Thyroid gland (tissue), 4 donors: Measurements from ENCODE around the gene WDR90. TPM values are rescaled to one million over a fixed set of nuclear protein-coding genes. Genes with fewer than 3 reads are reported as not detected.

Experiments
- DNase-seq, 2 donors: peaks; one replicate each; pipeline ENCODE4 v3.0.0-alpha.2; 2019
- H3K27ac ChIP-seq, 3 donors: fragments of 200-600 bp; sonication (generic); 1 replicate in 2 of 3; 2 replicates in 1 of 3; pipeline ENCODE4 v1.5.1; 2016 to 2019; ENCODE audit warnings: mild to moderate bottlenecking in 1 of 3, moderate library complexity in 1 of 3
- H3K27me3 ChIP-seq: fragments of 200-600 bp; sonication (generic); one replicate; pipeline ENCODE4 v1.5.1; 2019
- H3K36me3 ChIP-seq, 2 donors: fragments of 200-600 bp; sonication (generic); one replicate each; pipeline ENCODE4 v1.5.1; 2016 to 2019
- H3K4me1 ChIP-seq, 2 donors: fragments of 200-600 bp; sonication (generic); one replicate each; pipeline ENCODE4 v1.5.1; 2017 to 2019
- H3K4me3 ChIP-seq, 3 donors: fragments of 200-600 bp; sonication (generic); replicated peaks in 1 of 3; 1 replicate in 2 of 3; 2 replicates in 1 of 3; pipeline ENCODE4 v1.5.1; 2016; ENCODE audit warnings: mild to moderate bottlenecking in 1 of 3
- H3K9me3 ChIP-seq: fragments of 200-600 bp; sonication (generic); one replicate; pipeline ENCODE4 v1.5.1; 2017
- CTCF ChIP-seq, 6 experiments: fragments of 200-600 bp in 3 of 6; fragments of 450-650 bp in 3 of 6; sonication (generic) in 3 of 6; IDR thresholded peaks; one replicate each; pipeline ENCODE4 v1.5.1; 2016 to 2019; ENCODE audit warnings: antibody characterized with exemption in 6 of 6, mild to moderate bottlenecking in 2 of 6, inconsistent platforms in 1 of 6, moderate library complexity in 1 of 6
- POLR2A ChIP-seq, 2 donors: fragments of 450-650 bp; IDR thresholded peaks; one replicate each; pipeline ENCODE4 v1.6.1; 2017; ENCODE audit warnings: antibody characterized with exemption in 2 of 2, mild to moderate bottlenecking in 2 of 2, moderate library complexity in 1 of 2
- WGBS, 2 donors: methylation state at CpG; one replicate each; pipeline ENCODE4 v1.1.5; 2017; 5-methylcytosine and 5-hydroxymethylcytosine counted together
- intact Hi-C: fragments of 100-400 bp; cut with DNase I; formaldehyde crosslinking; loops from one replicate; pipeline ENCODE4 v1.15.1; 2023
- total RNA-seq, 4 donors: library from RNA; depleted of rRNA; stranded (reverse); fragments of >200 nt; gene quantifications; one replicate each; pipeline ENCODE4 v1.2.3, GENCODE V29; 2016

Gene WDR90
- total RNA-seq, 4 donors from 2014 or later, result 23.6 to 56.0 (median 34.3) TPM

GRCh38 chr16:693364-693763 is 44.2 kb downstream of the WDR90 start:
- no peak for DNase-seq
- intact Hi-C loops, result no loop called here
- WGBS, 2 donors, result 67% methylated on average over 13 of the region's 22 CpGs; no CpG with 5 or more reads in 1 of the 2 donors
- Histone ChIP-seq H3K27ac (no peak overlapping the region), H3K27me3 (no peaks in the 10 kb centered on the region), H3K4me3 (no peak overlapping the region), H3K4me1 (peaks cover 28 to 41% of the 10 kb centered on the region in 2 donors), H3K9me3 (no peaks in the 10 kb centered on the region), H3K36me3 (no peaks in the 10 kb centered on the region)
- TF ChIP-seq POLR2A (IDR thresholded peaks at IDR 0.05) (no peak), CTCF (IDR thresholded peaks at IDR 0.05) (no peak)

GRCh38 chr16:693766-694165 is 44.6 kb downstream of the WDR90 start:
- TF ChIP-seq POLR2A (IDR thresholded peaks at IDR 0.05) (no peak), CTCF (IDR thresholded peaks at IDR 0.05) (no peak)

GRCh38 chr16:694187-694862 is 45.2 kb downstream of the WDR90 start:
- no peak overlapping the region for H3K27ac ChIP-seq
- 0 to 9% methylated on average over 3 to 29 of the region's 64 CpGs for WGBS, 2 donors
- no peaks in the 10 kb centered on the region for H3K9me3 ChIP-seq
- H3K36me3 ChIP-seq, result no peaks in the 10 kb centered on the region
- H3K4me3 ChIP-seq, result peak overlapping the region in 1 of 3 donors; percentile 32
- no peaks in the 10 kb centered on the region for H3K27me3 ChIP-seq
- intact Hi-C loops, result no loop called here
- DNase-seq, result no peak
- TF ChIP-seq CTCF (IDR thresholded peaks at IDR 0.05) (no peak), POLR2A (IDR thresholded peaks at IDR 0.05) (no peak)
- H3K4me1 ChIP-seq, result peaks cover 27 to 34% of the 10 kb centered on the region in 2 donors

More at GRCh38 chr16:693766-694165, 44.6 kb downstream of the WDR90 start:
- no peak overlapping the region for H3K27ac ChIP-seq
- no peaks in the 10 kb centered on the region for H3K36me3 ChIP-seq
- H3K9me3 ChIP-seq, result no peaks in the 10 kb centered on the region
- H3K4me1 ChIP-seq, result peaks cover 28 to 40% of the 10 kb centered on the region in 2 donors
- 45% methylated on average over 16 of the region's 37 CpGs; no CpG with 5 or more reads in 1 of the 2 donors for WGBS, 2 donors
- no peak for DNase-seq
- intact Hi-C loops, result no loop called here
- H3K27me3 ChIP-seq, result no peaks in the 10 kb centered on the region
- no peak overlapping the region for H3K4me3 ChIP-seq

GRCh38 chr16:694863-695354 is 45.7 kb downstream of the WDR90 start:
- TF ChIP-seq POLR2A (IDR thresholded peaks at IDR 0.05), result no peak
- TF ChIP-seq CTCF (IDR thresholded peaks at IDR 0.05), result no peak
- H3K4me1 ChIP-seq, result peaks cover 21 to 29% of the 10 kb centered on the region in 2 donors
- DNase-seq, result no peak
- WGBS, 2 donors, result 0 to 3% methylated on average over 4 to 14 of the region's 37 CpGs
- H3K9me3 ChIP-seq, result no peaks in the 10 kb centered on the region
- H3K4me3 ChIP-seq, result peak overlapping the region in 1 of 3 donors; percentile 32
- H3K27ac ChIP-seq, result no peak overlapping the region
- no peaks in the 10 kb centered on the region for H3K27me3 ChIP-seq
- H3K36me3 ChIP-seq, result no peaks in the 10 kb centered on the region
- intact Hi-C loops, result no loop called here

GRCh38 chr16:695355-696089 is 46.4 kb downstream of the WDR90 start:
- peak in 1 of 2 donors; percentile 31 for TF ChIP-seq POLR2A (IDR thresholded peaks at IDR 0.05)
- no peak for TF ChIP-seq CTCF (IDR thresholded peaks at IDR 0.05)
- Histone ChIP-seq H3K36me3 (no peaks in the 10 kb centered on the region), H3K27ac (peak overlapping the region in 1 of 3 donors; percentile 68), H3K4me1 (peaks cover 17 to 27% of the 10 kb centered on the region in 2 donors), H3K4me3 (peak overlapping the region in 1 of 3 donors; percentile 32), H3K27me3 (no peaks in the 10 kb centered on the region), H3K9me3 (no peaks in the 10 kb centered on the region)
- intact Hi-C loops, result no loop called here
- 2 to 5% methylated on average over 3 to 25 of the region's 71 CpGs for WGBS, 2 donors
- DNase-seq, result peak; percentile 97
